RWPE2 (cell line): ENCODE data around the gene MAP3K14.

Experiments used
- ATAC-seq: fragments of 200-7000 bp; cut with Tn5 transposase; 3 replicates; pipeline ENCODE4 v1.9.1; 2021; ENCODE audit warnings: low read depth
- DNase-seq: peaks from one replicate; pipeline ENCODE4 v3.0.0-alpha.2; 2020; ENCODE audit warnings: low spot score
- H3K27ac ChIP-seq: fragments of 450-650 bp; 2 replicates; pipeline ENCODE4 v1.5.1; 2017; ENCODE audit warnings: mild to moderate bottlenecking; ENCODE audit not compliant: poor library complexity, severe bottlenecking
- H3K27me3 ChIP-seq: fragments of 250-450 bp; sonication (Bioruptor Pico); 2 replicates; pipeline ENCODE4 v1.5.1; 2021; ENCODE audit warnings: mild to moderate bottlenecking, moderate library complexity; ENCODE audit not compliant: insufficient read depth, poor library complexity, severe bottlenecking
- H3K36me3 ChIP-seq: fragments of 250-450 bp; sonication (Bioruptor Pico); 2 replicates; pipeline ENCODE4 v1.5.1; 2020; ENCODE audit warnings: low read depth, mild to moderate bottlenecking, moderate library complexity
- H3K4me1 ChIP-seq: fragments of 250-450 bp; sonication (Bioruptor Pico); 2 replicates; pipeline ENCODE4 v1.5.1; 2021; ENCODE audit warnings: mild to moderate bottlenecking, moderate library complexity; ENCODE audit not compliant: insufficient read depth, poor library complexity, severe bottlenecking
- H3K4me3 ChIP-seq: fragments of 250-450 bp; sonication (Bioruptor Pico); 2 replicates; pipeline ENCODE4 v1.5.1; 2021; ENCODE audit warnings: mild to moderate bottlenecking, moderate library complexity; ENCODE audit not compliant: severe bottlenecking
- H3K9me3 ChIP-seq: fragments of 250-450 bp; sonication (Bioruptor Pico); 2 replicates; pipeline ENCODE4 v1.5.1; 2021; ENCODE audit warnings: mild to moderate bottlenecking, moderate library complexity; ENCODE audit not compliant: severe bottlenecking
- TF ChIP-seq, protein P1 (sequence below): fragments of 450-650 bp; IDR thresholded peaks from one replicate; pipeline ENCODE4 v1.5.1; 2017; ENCODE audit warnings: mild to moderate bottlenecking, moderate library complexity; ENCODE audit not compliant: poor library complexity, severe bottlenecking

Gene MAP3K14

DNA sequence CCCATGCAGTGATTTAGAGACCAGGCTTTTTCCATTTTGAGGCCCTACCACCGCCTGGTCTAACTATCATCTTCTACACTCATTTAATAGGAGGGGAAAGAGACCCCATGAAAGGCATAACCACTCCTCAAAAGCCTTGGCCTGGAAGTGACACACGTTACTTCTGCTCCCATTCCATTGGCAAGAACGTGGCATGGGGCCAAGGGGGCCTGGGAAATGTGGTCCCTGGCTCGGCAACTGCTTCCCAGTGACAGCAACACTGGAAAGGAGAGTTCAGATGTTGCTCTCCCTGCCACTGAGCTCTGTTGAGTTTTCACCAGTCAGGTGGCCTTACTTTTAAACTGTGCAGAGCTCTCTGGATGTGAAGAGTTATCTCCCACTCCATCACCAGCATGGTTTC is 45.2 kb upstream of the MAP3K14 start:
- Histone ChIP-seq H3K4me3 (no peak overlapping the region), H3K4me1 (no peaks in the 10 kb centered on the region), H3K36me3 (no peaks in the 10 kb centered on the region), H3K27ac (no peak overlapping the region), H3K9me3 (no peaks in the 10 kb centered on the region), H3K27me3 (no peaks in the 10 kb centered on the region)
- peak; percentile 12 for DNase-seq
- ATAC-seq = no peak
- TF ChIP-seq, protein P1, sequence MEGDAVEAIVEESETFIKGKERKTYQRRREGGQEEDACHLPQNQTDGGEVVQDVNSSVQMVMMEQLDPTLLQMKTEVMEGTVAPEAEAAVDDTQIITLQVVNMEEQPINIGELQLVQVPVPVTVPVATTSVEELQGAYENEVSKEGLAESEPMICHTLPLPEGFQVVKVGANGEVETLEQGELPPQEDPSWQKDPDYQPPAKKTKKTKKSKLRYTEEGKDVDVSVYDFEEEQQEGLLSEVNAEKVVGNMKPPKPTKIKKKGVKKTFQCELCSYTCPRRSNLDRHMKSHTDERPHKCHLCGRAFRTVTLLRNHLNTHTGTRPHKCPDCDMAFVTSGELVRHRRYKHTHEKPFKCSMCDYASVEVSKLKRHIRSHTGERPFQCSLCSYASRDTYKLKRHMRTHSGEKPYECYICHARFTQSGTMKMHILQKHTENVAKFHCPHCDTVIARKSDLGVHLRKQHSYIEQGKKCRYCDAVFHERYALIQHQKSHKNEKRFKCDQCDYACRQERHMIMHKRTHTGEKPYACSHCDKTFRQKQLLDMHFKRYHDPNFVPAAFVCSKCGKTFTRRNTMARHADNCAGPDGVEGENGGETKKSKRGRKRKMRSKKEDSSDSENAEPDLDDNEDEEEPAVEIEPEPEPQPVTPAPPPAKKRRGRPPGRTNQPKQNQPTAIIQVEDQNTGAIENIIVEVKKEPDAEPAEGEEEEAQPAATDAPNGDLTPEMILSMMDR = no peak

DNA sequence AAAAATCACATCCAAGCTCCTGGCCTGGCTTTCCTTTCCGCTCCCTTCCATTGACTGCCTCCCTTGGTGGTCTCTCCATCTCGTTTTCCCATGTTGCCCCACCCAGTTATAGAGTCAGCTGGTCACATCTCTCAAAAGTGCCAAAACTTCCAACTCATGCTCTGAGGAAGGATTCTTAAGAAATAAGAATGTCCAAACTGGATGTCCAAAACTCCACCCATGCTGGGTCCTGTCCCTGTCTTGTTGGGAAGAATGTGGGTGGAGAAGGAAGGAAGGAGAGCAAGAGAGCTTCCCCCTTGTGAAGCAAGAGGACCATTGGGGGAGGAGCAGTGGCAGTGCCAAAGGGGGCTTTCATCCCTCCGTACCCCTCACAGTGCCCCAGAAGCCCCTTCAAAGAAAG is 44.6 kb upstream of the MAP3K14 start:
- DNase-seq (no peak), ATAC-seq (no peak)
- H3K4me1 ChIP-seq = no peaks in the 10 kb centered on the region
- TF ChIP-seq, protein P1 = no peak
- H3K27me3 ChIP-seq = no peaks in the 10 kb centered on the region
- no peaks in the 10 kb centered on the region for H3K9me3 ChIP-seq
- no peaks in the 10 kb centered on the region for H3K36me3 ChIP-seq
- no peak overlapping the region for H3K4me3 ChIP-seq
- H3K27ac ChIP-seq = no peak overlapping the region

DNA sequence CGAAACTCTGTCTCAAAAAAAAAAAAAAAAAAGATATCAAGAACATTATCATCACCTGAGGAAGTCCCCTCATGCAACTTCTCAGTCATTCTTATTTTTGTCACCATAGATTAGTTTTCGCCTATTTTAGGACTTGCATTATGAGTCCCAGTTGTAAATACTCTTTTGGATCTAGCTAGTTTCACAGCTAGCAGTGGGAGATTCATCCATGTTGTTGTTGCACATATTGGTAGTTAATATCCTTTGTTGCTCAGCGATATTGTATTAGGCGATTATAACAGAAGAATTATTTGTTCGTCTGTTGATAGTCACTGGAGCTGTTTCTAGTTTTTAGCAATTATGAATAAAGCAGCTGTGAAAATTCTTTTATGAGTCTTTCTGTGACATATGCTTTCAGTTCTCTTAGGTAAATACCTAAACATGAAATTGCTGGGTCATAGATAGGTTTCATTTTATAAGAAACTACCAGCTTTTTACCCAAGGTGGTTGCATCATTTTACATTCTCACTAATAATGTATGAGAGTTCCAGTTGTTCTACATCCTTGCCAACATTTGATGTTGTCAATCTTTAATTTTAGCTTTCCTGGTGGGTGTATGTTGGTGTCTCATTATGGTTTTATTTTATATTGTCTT is 40.7 kb upstream of the MAP3K14 start:
- H3K9me3 ChIP-seq = no peaks in the 10 kb centered on the region
- no peak overlapping the region for H3K27ac ChIP-seq
- no peaks in the 10 kb centered on the region for H3K27me3 ChIP-seq
- no peak overlapping the region for H3K4me3 ChIP-seq
- no peaks in the 10 kb centered on the region for H3K36me3 ChIP-seq
- DNase-seq = no peak
- TF ChIP-seq, protein P1 = no peak
- no peaks in the 10 kb centered on the region for H3K4me1 ChIP-seq
- ATAC-seq = no peak

DNA sequence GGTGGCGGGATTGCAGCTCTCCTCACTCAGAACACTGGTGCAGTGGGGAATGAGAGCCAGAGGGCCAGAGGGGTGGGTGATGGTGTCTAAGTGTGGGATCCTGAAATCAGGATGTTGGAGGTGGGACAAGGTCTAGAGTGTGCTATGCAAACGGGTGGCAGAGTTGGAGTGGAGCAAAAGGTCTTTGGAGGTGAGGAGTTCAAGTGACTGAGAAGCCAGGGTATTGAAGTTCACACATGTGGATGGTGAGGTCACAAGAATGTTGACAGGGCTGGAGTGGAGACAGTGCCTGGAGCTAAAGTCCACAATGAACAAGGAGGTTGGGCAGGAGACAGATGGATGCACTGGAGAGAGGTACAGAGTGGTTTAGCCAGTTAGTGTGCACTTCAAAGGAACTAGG is 38.3 kb upstream of the MAP3K14 start:
- Histone ChIP-seq H3K4me1 (no peaks in the 10 kb centered on the region), H3K27me3 (no peaks in the 10 kb centered on the region), H3K27ac (no peak overlapping the region), H3K9me3 (no peaks in the 10 kb centered on the region), H3K4me3 (no peak overlapping the region), H3K36me3 (no peaks in the 10 kb centered on the region)
- TF ChIP-seq, protein P1 = no peak
- DNase-seq = peak; percentile 7
- no peak for ATAC-seq

DNA sequence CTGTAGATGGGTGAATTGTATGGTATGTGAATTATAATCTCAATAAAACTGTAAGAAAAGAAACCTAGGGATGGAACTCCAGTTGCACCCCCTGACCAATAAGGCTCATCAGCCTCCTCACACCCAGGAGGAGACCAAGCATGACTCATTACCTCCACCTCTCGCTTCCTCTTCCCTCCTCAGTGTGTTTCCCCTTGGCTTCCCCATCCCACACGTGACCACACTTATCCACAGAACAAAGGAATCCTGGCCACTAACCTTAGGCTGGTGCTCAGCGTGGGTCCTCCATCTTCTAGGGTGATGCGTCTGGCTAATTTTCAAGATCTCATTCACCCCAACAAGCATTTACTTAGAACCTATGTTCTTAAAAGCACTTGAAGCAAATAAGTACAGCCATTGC is 36.2 kb upstream of the MAP3K14 start:
- TF ChIP-seq, protein P1 = no peak

More for the DNA sequence above, 36.2 kb upstream of the MAP3K14 start:
- Histone ChIP-seq H3K4me3 (no peak overlapping the region), H3K27me3 (no peaks in the 10 kb centered on the region), H3K27ac (no peak overlapping the region), H3K36me3 (no peaks in the 10 kb centered on the region), H3K9me3 (no peaks in the 10 kb centered on the region), H3K4me1 (no peaks in the 10 kb centered on the region)
- peak; percentile 3 for DNase-seq
- ATAC-seq = no peak
